Right lobe of liver (tissue), 6 donors: ENCODE data around the gene NTM. TPM values are rescaled to one million over a fixed set of nuclear protein-coding genes. Genes with fewer than 3 reads are reported as not detected.

Experiments
- ATAC-seq, 4 donors: fragments of 200-7000 bp; cut with Tn5 transposase; one replicate each; pipeline ENCODE4 v1.9.1; 2020; ENCODE audit warnings: mild to moderate bottlenecking in 4 of 4, moderate library complexity in 4 of 4
- DNase-seq, 3 donors: peaks; one replicate each; pipeline ENCODE4 v3.0.0-alpha.2; 2020
- H3K27ac ChIP-seq, 3 donors: fragments of 200-600 bp; one replicate each; pipeline ENCODE4 v1.8.0; 2022
- H3K27me3 ChIP-seq, 2 donors: fragments of 200-600 bp; one replicate each; pipeline ENCODE4 v1.8.0; 2022
- H3K36me3 ChIP-seq, 4 donors: fragments of 200-600 bp; sonication (generic) in 1 of 4; one replicate each; pipeline versions ENCODE4 v1.5.1 to v1.8.0; 2017 to 2022; ENCODE audit warnings: control low read depth in 1 of 4
- H3K4me1 ChIP-seq, 4 donors: fragments of 200-600 bp; sonication (generic) in 1 of 4; one replicate each; pipeline versions ENCODE4 v1.5.1 to v1.8.0; 2017 to 2022; ENCODE audit warnings: control low read depth in 1 of 4
- H3K4me3 ChIP-seq, 3 donors: fragments of 200-600 bp; one replicate each; pipeline ENCODE4 v1.8.0; 2022
- H3K9me3 ChIP-seq, 4 donors: fragments of 200-600 bp; sonication (generic) in 1 of 4; one replicate each; pipeline versions ENCODE4 v1.5.1 to v1.8.0; 2017 to 2022; ENCODE audit warnings: control low read depth in 1 of 4
- POLR2A ChIP-seq: fragments of 450-650 bp; IDR thresholded peaks from one replicate; pipeline ENCODE4 v1.6.1; 2017; ENCODE audit warnings: antibody characterized with exemption, mild to moderate bottlenecking
- WGBS: methylation state at CpG from one replicate; pipeline ENCODE4 v1.1.6; 2018; ENCODE audit warnings: low coverage, low lambda C conversion rate; ENCODE audit not compliant: insufficient coverage; ENCODE audit errors: missing lambda C conversion rate; 5-methylcytosine and 5-hydroxymethylcytosine counted together
- intact Hi-C, 2 donors: fragments of 100-400 bp; cut with DNase I; formaldehyde crosslinking; loops; one replicate each; pipeline versions ENCODE4 v1.11.2 to v1.14.1; 2022
- total RNA-seq, 6 experiments: library from RNA; depleted of rRNA in 2 of 6; stranded (reverse); fragments of >200 nt in 2 of 6; fragmentation: NEBNext Ultra II Directional in 3 of 6; extraction: Animal tissue kit (Norgen Biotek cat#: 25700) in 3 of 6; gene quantifications; one replicate each; pipeline versions ENCODE4 v1.1.0 to v1.2.4, GENCODE V29; 2016 to 2023
- TF ChIP-seq, protein P1 (sequence below), 4 donors: fragments of 200-600 bp in 3 of 4; fragments of 450-650 bp in 1 of 4; IDR thresholded peaks; one replicate each; pipeline versions ENCODE4 v1.5.1 to v1.8.0; 2016 to 2022; ENCODE audit warnings: antibody characterized with exemption in 4 of 4, mild to moderate bottlenecking in 2 of 4
- donor health status: DM: no; HTN: yes; CAD: no.
- donor health status: DM: no; HTN: no; CAD: no.
- donor health status: DM: no; HTN: no; CAD: no.
- donor health status: DM: no; HTN: yes; CAD: no.
- donor health status: DM: no; HTN: yes; CAD: no.

NTM gene
- total RNA-seq, 6 experiments from 2014 or later, result 0.35 TPM; not detected in 5

DNA sequence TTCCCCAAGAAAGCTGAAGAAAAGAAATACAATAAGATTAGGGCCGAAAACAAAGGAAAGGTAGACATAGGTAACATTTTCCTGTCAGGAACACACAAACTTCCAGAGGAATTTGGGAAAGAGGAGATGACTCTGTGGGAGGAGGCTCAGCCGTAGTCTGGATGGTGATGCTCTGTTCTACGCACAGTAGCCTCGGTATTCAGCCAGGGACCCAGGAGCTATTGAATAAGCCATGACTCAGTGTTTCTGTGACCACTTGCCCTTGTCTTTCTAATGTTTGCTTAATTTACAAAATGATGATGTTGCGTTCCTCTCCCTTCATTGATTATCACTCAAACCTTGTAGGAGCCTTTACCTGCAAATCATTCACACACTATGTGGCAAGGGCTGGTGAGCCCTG, 745.0 kb downstream of the NTM start:
- WGBS, result 59% methylated on average over 5 of the region's 5 CpGs
- intact Hi-C loops, result no loop called here
- DNase-seq, result no peak

DNA sequence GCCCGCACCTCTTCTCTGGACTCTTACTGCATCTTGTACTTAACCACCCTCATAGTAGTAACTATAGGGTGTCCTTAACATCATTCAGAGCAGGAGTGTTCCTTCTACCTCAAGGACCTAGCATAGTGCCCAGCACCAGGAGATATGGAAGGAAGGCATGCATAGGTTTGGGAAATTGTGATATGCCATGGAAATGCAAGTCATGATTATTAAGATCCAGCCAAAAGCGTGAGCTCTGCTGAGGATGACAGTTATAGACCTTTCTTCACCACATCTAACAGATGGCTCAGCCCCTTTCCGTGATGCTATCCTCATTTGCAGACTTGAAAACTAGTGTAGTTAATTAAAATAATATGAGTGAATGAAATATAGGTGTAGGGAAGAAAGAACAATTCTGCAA, 746.1 kb downstream of the NTM start:
- no peaks in the 10 kb centered on the region for H3K4me1 ChIP-seq
- H3K9me3 ChIP-seq, result no peaks in the 10 kb centered on the region
- H3K27me3 ChIP-seq, result no peaks in the 10 kb centered on the region
- 51% methylated on average over 2 of the region's 3 CpGs for WGBS
- H3K36me3 ChIP-seq, result no peaks in the 10 kb centered on the region
- TF ChIP-seq, protein P1, sequence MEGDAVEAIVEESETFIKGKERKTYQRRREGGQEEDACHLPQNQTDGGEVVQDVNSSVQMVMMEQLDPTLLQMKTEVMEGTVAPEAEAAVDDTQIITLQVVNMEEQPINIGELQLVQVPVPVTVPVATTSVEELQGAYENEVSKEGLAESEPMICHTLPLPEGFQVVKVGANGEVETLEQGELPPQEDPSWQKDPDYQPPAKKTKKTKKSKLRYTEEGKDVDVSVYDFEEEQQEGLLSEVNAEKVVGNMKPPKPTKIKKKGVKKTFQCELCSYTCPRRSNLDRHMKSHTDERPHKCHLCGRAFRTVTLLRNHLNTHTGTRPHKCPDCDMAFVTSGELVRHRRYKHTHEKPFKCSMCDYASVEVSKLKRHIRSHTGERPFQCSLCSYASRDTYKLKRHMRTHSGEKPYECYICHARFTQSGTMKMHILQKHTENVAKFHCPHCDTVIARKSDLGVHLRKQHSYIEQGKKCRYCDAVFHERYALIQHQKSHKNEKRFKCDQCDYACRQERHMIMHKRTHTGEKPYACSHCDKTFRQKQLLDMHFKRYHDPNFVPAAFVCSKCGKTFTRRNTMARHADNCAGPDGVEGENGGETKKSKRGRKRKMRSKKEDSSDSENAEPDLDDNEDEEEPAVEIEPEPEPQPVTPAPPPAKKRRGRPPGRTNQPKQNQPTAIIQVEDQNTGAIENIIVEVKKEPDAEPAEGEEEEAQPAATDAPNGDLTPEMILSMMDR (IDR thresholded peaks at IDR 0.05), result no peak
- no peak for TF ChIP-seq POLR2A
- H3K27ac ChIP-seq, result no peak overlapping the region
- intact Hi-C loops, result no loop called here
- H3K4me3 ChIP-seq, result no peak overlapping the region
- DNase-seq, result no peak
- no peak for ATAC-seq

More for the DNA sequence above, 745.0 kb downstream of the NTM start:
- Histone ChIP-seq H3K27ac (no peak overlapping the region), H3K4me3 (no peak overlapping the region), H3K27me3 (no peaks in the 10 kb centered on the region), H3K4me1 (no peaks in the 10 kb centered on the region), H3K36me3 (no peaks in the 10 kb centered on the region), H3K9me3 (no peaks in the 10 kb centered on the region)
- no peak for ATAC-seq
- TF ChIP-seq POLR2A, result no peak
- TF ChIP-seq, protein P1 (IDR thresholded peaks at IDR 0.05), result no peak

DNA sequence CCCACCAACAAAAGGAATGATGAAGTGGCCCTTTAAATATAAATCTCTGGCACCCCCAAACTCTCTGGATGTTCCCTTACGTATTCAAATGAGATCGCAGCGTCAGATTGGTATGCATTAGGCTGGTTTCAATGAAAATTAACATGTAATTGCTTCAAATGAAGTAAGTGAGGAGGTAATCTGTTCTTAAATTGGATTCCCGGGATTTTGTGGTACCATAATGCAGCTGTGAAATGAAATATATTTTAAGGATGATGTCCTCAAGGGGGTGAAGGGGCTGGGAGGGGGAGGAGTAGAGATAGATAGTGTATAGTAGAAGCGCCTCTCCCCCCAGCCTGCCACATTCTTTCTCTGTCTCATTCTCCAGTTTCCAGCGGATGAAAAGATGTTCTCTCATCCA, 748.2 kb downstream of the NTM start:
- H3K4me1 ChIP-seq, result no peaks in the 10 kb centered on the region
- no peaks in the 10 kb centered on the region for H3K36me3 ChIP-seq
- H3K4me3 ChIP-seq, result no peak overlapping the region
- ATAC-seq, result no peak
- H3K27me3 ChIP-seq, result no peaks in the 10 kb centered on the region
- TF ChIP-seq, protein P1 (IDR thresholded peaks at IDR 0.05), result no peak
- no peak for TF ChIP-seq POLR2A
- H3K9me3 ChIP-seq, result no peaks in the 10 kb centered on the region
- intact Hi-C loops, result no loop called here
- H3K27ac ChIP-seq, result no peak overlapping the region
- no peak for DNase-seq
- WGBS, result 72% methylated on average over 5 of the region's 6 CpGs

DNA sequence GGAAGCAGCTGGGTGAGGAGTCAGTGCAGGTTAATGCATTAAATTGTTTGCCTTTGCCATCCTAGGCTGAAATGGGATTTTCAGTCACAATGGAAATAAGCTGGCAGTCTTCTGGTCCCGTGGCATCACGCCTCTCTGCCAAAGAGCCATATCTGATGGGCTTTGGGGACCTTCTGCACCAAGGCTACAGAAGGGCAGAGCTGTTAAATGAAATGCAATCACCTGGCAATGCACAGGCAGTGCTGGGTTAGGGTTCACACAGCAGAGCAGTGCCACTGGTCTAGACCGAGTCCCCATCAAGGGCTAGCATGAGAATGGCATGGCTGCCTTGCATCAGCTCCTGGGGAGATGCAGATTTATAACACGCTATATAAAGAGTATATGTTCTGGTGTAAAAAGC, 749.2 kb downstream of the NTM start:
- TF ChIP-seq, protein P1 (IDR thresholded peaks at IDR 0.05), result no peak
- TF ChIP-seq POLR2A, result no peak
- H3K9me3 ChIP-seq, result no peaks in the 10 kb centered on the region
- H3K4me3 ChIP-seq, result no peak overlapping the region
- no peaks in the 10 kb centered on the region for H3K27me3 ChIP-seq
- H3K4me1 ChIP-seq, result no peaks in the 10 kb centered on the region
- DNase-seq (no peak), ATAC-seq (no peak)
- intact Hi-C loops, result no loop called here
- no peaks in the 10 kb centered on the region for H3K36me3 ChIP-seq
- H3K27ac ChIP-seq, result no peak overlapping the region
- 83% methylated on average over 2 of the region's 4 CpGs for WGBS

DNA sequence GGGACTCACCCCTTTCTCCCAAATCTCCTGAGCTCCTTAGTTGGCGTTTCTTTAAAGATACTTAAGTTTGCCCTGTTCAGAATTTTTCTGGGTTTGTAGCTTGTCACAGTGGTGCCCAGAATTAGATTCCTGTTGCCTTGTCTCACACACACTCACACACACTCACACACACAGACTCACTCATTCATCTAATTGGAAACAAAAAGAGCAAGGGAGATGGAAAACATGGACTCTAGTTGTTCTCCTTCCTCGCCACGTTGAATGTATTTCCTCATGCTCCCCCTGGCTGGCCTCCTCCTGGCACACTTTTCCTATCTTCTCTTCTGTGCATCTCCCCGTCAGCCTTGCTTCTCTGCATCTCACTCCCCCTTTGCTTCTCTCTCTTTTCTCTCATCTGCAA, 752.3 kb downstream of the NTM start:
- ATAC-seq (no peak), DNase-seq (no peak)
- no peak overlapping the region for H3K4me3 ChIP-seq
- no peaks in the 10 kb centered on the region for H3K36me3 ChIP-seq
- TF ChIP-seq, protein P1 (IDR thresholded peaks at IDR 0.05), result no peak
- TF ChIP-seq POLR2A, result no peak
- no peaks in the 10 kb centered on the region for H3K27me3 ChIP-seq
- no peak overlapping the region for H3K27ac ChIP-seq
- no peaks in the 10 kb centered on the region for H3K4me1 ChIP-seq
- intact Hi-C loops, result loop anchor here in 1 of 2 donors (10.0 kb wide), 1 partner anchor 258 kb away; no protein-coding TSS in a partner anchor
- H3K9me3 ChIP-seq, result no peaks in the 10 kb centered on the region
- 42% methylated on average over 4 of the region's 4 CpGs for WGBS
